B cell (primary cell): ENCODE results near the gene ASPSCR1. TPM values are rescaled to one million over a fixed set of nuclear protein-coding genes. Genes with fewer than 3 reads are reported as not detected.

ENCODE experiments used
- ATAC-seq: fragments of 200-7000 bp; cut with Tn5 transposase; one replicate; pipeline ENCODE4 v1.10.0; 2021; ENCODE audit warnings: low read depth, mild to moderate bottlenecking, moderate number of reproducible peaks, moderate library complexity
- CTCF ChIA-PET: fragments of 350-600 bp; sonication (Branson Sonifier 250); formaldehyde crosslinking; loops from one replicate; lab custom pipeline; 2021; ENCODE audit warnings: antibody characterized with exemption, inconsistent platforms; lab: Charles Lee
- POLR2A ChIA-PET: fragments of 350-600 bp; sonication (Branson Sonifier 250); formaldehyde crosslinking; loops from one replicate; lab custom pipeline; 2021; ENCODE audit warnings: antibody characterized with exemption; lab: Charles Lee
- DNase-seq: peaks from one replicate; pipeline ENCODE4 v3.0.0; 2013
- H2AFZ ChIP-seq: 2 replicates; pipeline ENCODE4 v1.6.1; 2012; ENCODE audit warnings: mild to moderate bottlenecking, low read depth, low read length; ENCODE audit not compliant: insufficient read depth, poor library complexity, severe bottlenecking
- H3K27ac ChIP-seq, 2 donors: 1 replicate in 1 of 2; 2 replicates in 1 of 2; pipeline ENCODE4 v1.5.1; 2012 to 2013; ENCODE audit warnings: low read length in 2 of 2, mild to moderate bottlenecking in 2 of 2, moderate library complexity in 1 of 2
- H3K27me3 ChIP-seq, 4 experiments: fragments of 200-600 bp in 1 of 4; sonication (generic) in 1 of 4; replicated peaks in 1 of 4; 1 replicate in 2 of 4; 2 replicates in 2 of 4; pipeline versions ENCODE4 v1.6.1 to v1.7.0; 2013 to 2016; ENCODE audit warnings: low read length in 3 of 4, mild to moderate bottlenecking in 2 of 4, mixed read lengths in 1 of 4, moderate library complexity in 1 of 4; ENCODE audit not compliant: insufficient read depth in 4 of 4, control insufficient read depth in 3 of 4; ENCODE audit errors: control extremely low read depth in 1 of 4
- H3K36me3 ChIP-seq, 2 experiments: replicated peaks in 1 of 2; 1 replicate in 1 of 2; 2 replicates in 1 of 2; pipeline versions ENCODE4 v1.6.1 to v1.7.1; 2013; ENCODE audit warnings: low read length in 1 of 2; ENCODE audit not compliant: insufficient read depth in 2 of 2, control insufficient read depth in 1 of 2; ENCODE audit errors: control extremely low read depth in 1 of 2, extremely low read depth in 1 of 2
- H3K4me1 ChIP-seq, 2 donors: fragments of 200-600 bp in 1 of 2; sonication (generic) in 1 of 2; 1 replicate in 1 of 2; 2 replicates in 1 of 2; pipeline versions ENCODE4 v1.5.1 to v1.6.1; 2013 to 2017; ENCODE audit warnings: low read length in 2 of 2; ENCODE audit not compliant: control insufficient read depth in 2 of 2, insufficient read depth in 2 of 2
- H3K4me2 ChIP-seq: replicated peaks from 2 replicates; pipeline ENCODE3; 2012; ENCODE audit warnings: mild to moderate bottlenecking, low read depth, low read length; ENCODE audit not compliant: poor library complexity, severe bottlenecking
- H3K4me3 ChIP-seq, 5 experiments: fragments of 200-600 bp in 1 of 5; sonication (generic) in 1 of 5; 1 replicate in 3 of 5; 2 replicates in 2 of 5; pipeline versions ENCODE4 v1.5.1 to v1.7.0; 2011 to 2016; ENCODE audit warnings: low read length in 4 of 5, mild to moderate bottlenecking in 4 of 5, low read depth in 2 of 5, control low read depth in 1 of 5, moderate library complexity in 1 of 5; ENCODE audit not compliant: insufficient read depth in 1 of 5; ENCODE audit errors: control extremely low read depth in 1 of 5, extremely low read depth in 1 of 5
- H3K79me2 ChIP-seq: fragments of 200-600 bp; sonication (generic); one replicate; pipeline ENCODE4 v1.6.0; 2016; ENCODE audit warnings: low read length; ENCODE audit not compliant: control insufficient read depth, insufficient read depth
- H3K9ac ChIP-seq: fragments of 200-600 bp; sonication (generic); 2 replicates; pipeline ENCODE4 v1.6.1; 2017; ENCODE audit warnings: mild to moderate bottlenecking, low read length, moderate library complexity
- H3K9me3 ChIP-seq, 3 donors: one replicate each; pipeline versions ENCODE4 v1.6.1 to v1.7.1; 2013; ENCODE audit warnings: low read length in 2 of 3; ENCODE audit not compliant: control insufficient read depth in 2 of 3, insufficient read depth in 1 of 3; ENCODE audit errors: control extremely low read depth in 1 of 3
- H4K20me1 ChIP-seq: 2 replicates; pipeline ENCODE4 v1.6.0; 2012; ENCODE audit warnings: mild to moderate bottlenecking, low read length; ENCODE audit not compliant: insufficient read depth, control insufficient read depth, poor library complexity, severe bottlenecking
- H3K27ac Mint-ChIP-seq: one replicate; pipeline ENCODE4 v1.8.0; 2021; ENCODE audit warnings: mixed read lengths
- H3K27me3 Mint-ChIP-seq: one replicate; pipeline ENCODE4 v1.8.0; 2021; ENCODE audit warnings: mixed read lengths
- H3K4me1 Mint-ChIP-seq: one replicate; pipeline ENCODE4 v1.8.0; 2021; ENCODE audit warnings: mixed read lengths
- H3K4me3 Mint-ChIP-seq: one replicate; pipeline ENCODE4 v1.8.0; 2021; ENCODE audit warnings: mixed read lengths
- H3K9me3 Mint-ChIP-seq: one replicate; pipeline ENCODE4 v1.8.0; 2022; ENCODE audit warnings: mixed read lengths; ENCODE audit not compliant: insufficient read depth
- CTCF ChIP-seq: fragments of 200-600 bp; IDR thresholded peaks from one replicate; pipeline ENCODE4 v1.8.0; 2022; ENCODE audit warnings: antibody characterized with exemption, mild to moderate bottlenecking
- EZH2 ChIP-seq: IDR thresholded peaks from 2 replicates; pipeline ENCODE4 v1.6.1; 2012; ENCODE audit warnings: borderline replicate concordance, low read depth, mild to moderate bottlenecking, moderate library complexity, low read length; ENCODE audit not compliant: insufficient read depth, poor library complexity, severe bottlenecking
- WGBS: methylation state at CpG from one replicate; pipeline ENCODE4 v1.1.5; 2013; ENCODE audit warnings: missing lambda C conversion rate; ENCODE audit not compliant: insufficient coverage; 5-methylcytosine and 5-hydroxymethylcytosine counted together
- intact Hi-C: fragments of 100-400 bp; cut with micrococcal nuclease; formaldehyde crosslinking; loops from one replicate; pipeline ENCODE4 v1.10.0; 2022
- polyA plus RNA-seq: library from polyadenylated mRNA; depleted of rRNA; stranded (reverse); fragments of >200 nt; gene quantifications from 2 replicates; pipeline ENCODE4 v1.2.3, GENCODE V29; 2012
- total RNA-seq, 2 donors: library from RNA; stranded (reverse); fragments of 120-200 nt in 1 of 2; gene quantifications; 1 replicate in 1 of 2; 2 replicates in 1 of 2; pipeline versions ENCODE4 v1.2.3 to v1.2.4, GENCODE V29; 2013 to 2022

ASPSCR1 gene
- total and polyA plus RNA-seq, 2 donors (not counting 1 experiment from before 2014, with no cell fraction given): 34.0 to 46.7 TPM

DNA sequence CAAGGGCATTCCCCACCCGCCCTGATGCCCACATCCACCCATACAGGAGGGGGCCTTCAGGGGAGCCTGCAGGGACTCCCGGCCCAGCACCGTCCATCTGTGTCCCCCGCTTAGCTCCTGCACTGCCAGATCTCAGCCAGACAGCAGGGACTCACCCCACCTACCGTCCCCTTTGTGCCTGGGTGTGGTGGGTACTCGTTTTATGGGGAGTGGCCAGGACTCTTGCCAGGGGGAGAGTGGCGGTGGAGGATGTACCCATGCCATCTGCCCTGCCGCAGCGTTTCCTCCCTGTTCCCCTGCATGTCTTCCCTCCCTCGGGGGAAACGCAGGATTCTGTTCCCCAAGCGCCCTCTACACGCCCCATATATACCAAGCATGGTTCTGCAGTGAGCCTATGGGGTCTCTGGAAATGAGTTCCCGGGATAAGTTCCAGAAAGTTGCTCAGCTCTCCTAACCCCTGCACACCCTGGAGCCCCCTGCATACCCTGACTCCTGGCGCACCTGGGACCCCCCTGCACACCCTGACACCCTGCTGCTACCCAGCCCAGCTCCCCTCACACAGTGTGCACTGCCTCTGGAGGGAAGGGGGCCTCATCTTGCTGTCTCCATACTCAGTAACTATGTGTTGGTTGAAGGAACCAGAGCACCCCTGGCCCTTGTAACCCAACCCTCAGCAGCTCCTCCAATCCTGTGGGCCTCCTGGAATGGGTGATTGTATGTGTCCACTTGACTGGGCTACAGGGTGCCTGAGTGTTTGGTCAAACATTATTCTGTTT, 45.7 kb upstream of the ASPSCR1 start:
- peaks cover 10% of the 10 kb centered on the region for H3K4me1 Mint-ChIP-seq
- no peak for TF ChIP-seq EZH2
- TF ChIP-seq CTCF: no peak
- Histone ChIP-seq H3K9me3 (no peaks in the 10 kb centered on the region), H4K20me1 (no peaks in the 10 kb centered on the region), H3K4me1 (peaks cover 15% of the 10 kb centered on the region in 2 donors), H3K79me2 (peaks cover 5% of the 10 kb centered on the region), H3K36me3 (no peaks in the 10 kb centered on the region), H3K4me2 (no peak overlapping the region), H3K27ac (no peak overlapping the region), H2AFZ (no peak overlapping the region), H3K4me3 (no peak overlapping the region), H3K9ac (no peak overlapping the region), H3K27me3 (peaks cover 0 to 23% (median 9%) of the 10 kb centered on the region in 4 experiments)
- 42% methylated on average over 6 of the region's 15 CpGs for WGBS
- POLR2A ChIA-PET: no interaction called here
- peaks cover 10% of the 10 kb centered on the region for H3K27me3 Mint-ChIP-seq
- no peaks in the 10 kb centered on the region for H3K9me3 Mint-ChIP-seq
- CTCF ChIA-PET: no interaction called here
- no peak overlapping the region for H3K4me3 Mint-ChIP-seq
- ATAC-seq: no peak
- DNase-seq: no peak
- intact Hi-C loops: no loop called here
- H3K27ac Mint-ChIP-seq: no peak overlapping the region

DNA sequence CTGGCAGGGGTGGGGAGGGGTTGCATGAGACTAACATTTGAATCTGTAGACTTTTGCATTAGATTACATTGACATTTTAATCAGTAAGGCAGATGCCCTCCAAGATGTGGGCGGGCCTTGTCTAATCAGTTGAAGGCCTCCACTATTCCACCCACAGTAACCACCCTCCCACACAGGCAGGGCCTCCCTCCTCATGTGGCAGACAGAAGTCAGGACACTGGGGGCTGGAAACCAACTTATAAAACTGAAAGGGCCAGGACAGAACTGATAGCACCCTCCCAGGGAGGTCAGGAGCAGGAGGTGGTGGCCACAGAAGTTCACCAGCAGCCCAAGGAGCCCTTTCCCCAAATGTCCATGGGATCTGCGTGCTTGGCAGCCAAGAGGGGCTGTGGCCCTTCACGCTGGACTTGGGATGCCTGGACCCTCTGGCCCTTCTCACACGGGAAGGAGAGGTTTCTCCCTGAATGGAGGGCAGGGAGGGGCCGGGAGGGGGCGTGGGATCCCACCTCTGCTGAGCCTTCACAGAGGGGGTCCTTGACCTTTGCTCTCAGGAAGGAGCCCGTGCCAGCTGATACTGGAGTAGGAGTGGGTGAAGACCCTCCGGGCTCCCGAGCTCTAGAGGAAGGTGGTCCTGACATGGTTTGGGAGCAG, 45.0 kb upstream of the ASPSCR1 start:
- H3K4me1 ChIP-seq: peaks cover 18 to 19% of the 10 kb centered on the region in 2 donors
- no peaks in the 10 kb centered on the region for H3K9me3 ChIP-seq
- Mint-ChIP-seq H3K27ac (no peak overlapping the region), H3K27me3 (peaks cover 10% of the 10 kb centered on the region), H3K4me3 (no peak overlapping the region), H3K9me3 (no peaks in the 10 kb centered on the region), H3K4me1 (peaks cover 11% of the 10 kb centered on the region)
- H4K20me1 ChIP-seq: no peaks in the 10 kb centered on the region
- ATAC-seq: no peak
- H2AFZ ChIP-seq: no peak overlapping the region
- WGBS: 91% methylated on average over 9 of the region's 9 CpGs
- intact Hi-C loops: no loop called here
- ChIA-PET POLR2A (no interaction called here), CTCF (no interaction called here)
- no peaks in the 10 kb centered on the region for H3K36me3 ChIP-seq
- no peak overlapping the region for H3K9ac ChIP-seq
- no peak for TF ChIP-seq CTCF
- TF ChIP-seq EZH2: no peak
- H3K79me2 ChIP-seq: no peaks in the 10 kb centered on the region
- no peak for DNase-seq
- H3K4me3 ChIP-seq: no peak overlapping the region
- H3K4me2 ChIP-seq: no peak overlapping the region
- H3K27ac ChIP-seq: no peak overlapping the region
- peaks cover 0 to 23% (median 9%) of the 10 kb centered on the region in 4 experiments for H3K27me3 ChIP-seq
